HepG2 (cell line): ENCODE data around the gene PLXDC2. TPM values are rescaled to one million over a fixed set of nuclear protein-coding genes. Genes with fewer than 3 reads are reported as not detected.

ENCODE experiments used
- ATAC-seq: fragments of 200-7000 bp; cut with Tn5 transposase; 3 replicates; pipeline ENCODE4 v1.9.1; 2020; ENCODE audit warnings: mild to moderate bottlenecking, moderate library complexity
- Bru-seq: library from RNA; stranded (reverse); fragments of 400-500 nt; gene quantifications from one replicate; lab custom pipeline; 2021; lab: Mats Ljungman, UMichigan
- BruChase-seq, 2 experiments: library from RNA; stranded (reverse); fragments of 400-500 nt; gene quantifications; one replicate each; lab custom pipeline; 2021; lab: Mats Ljungman, UMichigan
- BruUV-seq: library from RNA; stranded (reverse); fragments of 400-500 nt; replicated peaks from 2 replicates; lab custom pipeline; 2021; lab: Mats Ljungman, UMichigan
- CTCF ChIA-PET: fragments of 300-600 bp; formaldehyde crosslinking; extraction: SDS; loops from one replicate; lab custom pipeline; 2021; ENCODE audit warnings: low total read pairs, inconsistent platforms, low intra/inter-chr PET ratio; lab: Yijun Ruan, JAX
- POLR2A ChIA-PET: fragments of 350-600 bp; sonication (Branson Sonifier 250); formaldehyde crosslinking; loops from one replicate; lab custom pipeline; 2020; ENCODE audit warnings: antibody characterized with exemption, inconsistent platforms; lab: Yijun Ruan, JAX
- DNase-seq: peaks from one replicate; pipeline ENCODE4 v3.0.0-alpha.2; 2015; ENCODE audit warnings: low spot score
- FAIRE-seq: peaks from 3 replicates; lab custom pipeline; 2011; peaks lifted over from hg19 to GRCh38; lab: Jason Lieb, UNC
- H2AFZ ChIP-seq: one replicate; pipeline ENCODE4 v1.6.1; 2011; ENCODE audit warnings: low read length, inconsistent platforms
- H3K27ac ChIP-seq: fragments of 300-600 bp; 3 replicates; pipeline ENCODE4 v1.8.0; 2011; ENCODE audit warnings: mixed run types, mild to moderate bottlenecking, mixed read lengths, low read length, inconsistent platforms; ENCODE audit not compliant: insufficient read depth; ENCODE audit errors: extremely low read length
- H3K27me3 ChIP-seq, 2 experiments: fragments of 200-600 bp in 1 of 2; 2 replicates in 1 of 2; 3 replicates in 1 of 2; pipeline versions ENCODE4 v1.6.0 to v1.8.0; 2011; ENCODE audit warnings: low read length in 2 of 2, mild to moderate bottlenecking in 2 of 2, moderate library complexity in 2 of 2, inconsistent platforms in 1 of 2; ENCODE audit not compliant: insufficient read depth in 2 of 2, control insufficient read depth in 1 of 2
- H3K36me3 ChIP-seq, 2 experiments: fragments of 200-600 bp in 1 of 2; replicated peaks in 1 of 2; 2 replicates in 1 of 2; 3 replicates in 1 of 2; pipeline versions ENCODE4 v1.5.1 to v1.8.0; 2011; ENCODE audit warnings: low read length in 2 of 2, inconsistent platforms in 1 of 2; ENCODE audit not compliant: insufficient read depth in 2 of 2, control insufficient read depth in 1 of 2
- H3K4me1 ChIP-seq: 2 replicates; pipeline ENCODE4 v1.5.1; 2012; ENCODE audit warnings: low read length, inconsistent platforms; ENCODE audit not compliant: insufficient read depth
- H3K4me2 ChIP-seq: 2 replicates; pipeline ENCODE4 v1.6.0; 2011; ENCODE audit warnings: low read depth, low read length, inconsistent platforms
- H3K4me3 ChIP-seq, 3 experiments: fragments of 200-600 bp in 1 of 3; sonication (generic), shearing (Covaris generic) in 1 of 3; replicated peaks in 1 of 3; 2 replicates each; pipeline ENCODE4 v1.5.1; 2011 to 2016; ENCODE audit warnings: low read length in 3 of 3, inconsistent platforms in 2 of 3, low read depth in 2 of 3, mild to moderate bottlenecking in 2 of 3, control low read depth in 1 of 3, mixed read lengths in 1 of 3; ENCODE audit not compliant: insufficient read depth in 1 of 3
- H3K79me2 ChIP-seq: one replicate; pipeline ENCODE4 v1.6.1; 2011; ENCODE audit warnings: low read length, inconsistent platforms; ENCODE audit not compliant: insufficient read depth
- H3K9ac ChIP-seq: 2 replicates; pipeline ENCODE4 v1.6.0; 2011; ENCODE audit warnings: mild to moderate bottlenecking, low read depth, low read length, inconsistent platforms; ENCODE audit not compliant: insufficient read depth
- H3K9me3 ChIP-seq: 2 replicates; pipeline ENCODE4 v1.5.1; 2012; ENCODE audit warnings: mild to moderate bottlenecking, low read length
- H4K20me1 ChIP-seq: 2 replicates; pipeline ENCODE4 v1.6.0; 2011; ENCODE audit warnings: inconsistent platforms, mild to moderate bottlenecking, low read length, moderate library complexity; ENCODE audit not compliant: insufficient read depth
- BCL6 ChIP-seq: IDR thresholded peaks from 2 replicates; pipeline ENCODE4 v1.6.1; 2016; ENCODE audit warnings: missing genetic modification reagents, missing compliant biosample characterization
- CREM ChIP-seq, 2 experiments: sonication (generic) in 1 of 2; formaldehyde crosslinking in 1 of 2; IDR thresholded peaks; 2 replicates each; pipeline versions ENCODE4 v1.4.0 to v1.6.1; 2016 to 2020; ENCODE audit warnings: antibody characterized with exemption in 1 of 2, mild to moderate bottlenecking in 1 of 2, missing genetic modification reagents in 1 of 2
- EED ChIP-seq: sonication (generic); formaldehyde crosslinking; IDR thresholded peaks from 2 replicates; pipeline ENCODE4 v1.5.0; 2020; ENCODE audit warnings: mild to moderate bottlenecking, missing genetic modification reagents
- ELF1 ChIP-seq: sonication (generic); formaldehyde crosslinking; IDR thresholded peaks from 2 replicates; pipeline ENCODE4 v1.4.0; 2020; ENCODE audit warnings: missing genetic modification reagents
- JDP2 ChIP-seq: sonication (generic); formaldehyde crosslinking; IDR thresholded peaks from 2 replicates; pipeline ENCODE4 v1.8.1; 2022; ENCODE audit warnings: missing genetic modification reagents, borderline replicate concordance
- MNT ChIP-seq: fragments of 450-650 bp; IDR thresholded peaks from 2 replicates; pipeline ENCODE4 v1.6.1; 2016
- PITX1 ChIP-seq: sonication (generic); formaldehyde crosslinking; IDR thresholded peaks from 2 replicates; pipeline ENCODE4 v1.5.1; 2020; ENCODE audit warnings: mild to moderate bottlenecking, missing genetic modification reagents
- SRF ChIP-seq: IDR thresholded peaks from 2 replicates; pipeline ENCODE4 v1.6.1; 2011; ENCODE audit warnings: mild to moderate bottlenecking, low read depth, low read length, moderate library complexity
- TAF1 ChIP-seq: sonication (generic); formaldehyde crosslinking; IDR thresholded peaks from 2 replicates; pipeline ENCODE4 v1.4.0; 2020; ENCODE audit warnings: missing genetic modification reagents
- ZNF263 ChIP-seq: sonication (generic); formaldehyde crosslinking; IDR thresholded peaks from 2 replicates; pipeline ENCODE4 v1.4.0; 2020; ENCODE audit warnings: missing genetic modification reagents
- ZNF572 ChIP-seq: sonication (generic); formaldehyde crosslinking; IDR thresholded peaks from 2 replicates; pipeline ENCODE4 v1.5.1; 2020; ENCODE audit warnings: mild to moderate bottlenecking, missing genetic modification reagents
- WGBS: methylation state at CpG from one replicate; pipeline ENCODE4 v1.1.6; 2017; ENCODE audit warnings: low lambda C conversion rate; 5-methylcytosine and 5-hydroxymethylcytosine counted together
- in situ Hi-C: cut with HindIII; loops from 2 replicates; pipeline ENCODE4 v1.10.0; 2017; ENCODE audit warnings: low pct_unique_long_range_greater_than_20kb; ENCODE audit not compliant: extremely low pct_ligation_motif_present
- intact Hi-C: fragments of 100-400 bp; cut with micrococcal nuclease; formaldehyde crosslinking; loops from one replicate; pipeline ENCODE4 v1.10.0; 2022; ENCODE audit not compliant: unreplicated experiment
- long read RNA-seq, 2 experiments: library from RNA in 1 of 2; library from polyadenylated mRNA in 1 of 2; stranded (forward) in 1 of 2; unstranded in 1 of 2; transcript quantifications; one replicate each; pipeline ENCODE4 v2.0.0, GENCODE V29; 2019 to 2022
- polyA minus RNA-seq, 3 experiments: library from RNA; depleted of rRNA, polyadenylated mRNA; stranded (reverse); fragments of >200 nt; gene quantifications; 2 replicates each; pipeline ENCODE4 v1.2.3, GENCODE V29; 2011; ENCODE audit warnings: low replicate concordance in 1 of 3
- polyA plus RNA-seq, 8 experiments: library from polyadenylated mRNA; depleted of rRNA in 3 of 8; stranded (reverse) in 7 of 8; unstranded in 1 of 8; fragments of >200 nt; fragmentation: Illumina TruSeq in 4 of 8; extraction: Trizol in 4 of 8; gene quantifications; 2 replicates each; pipeline versions ENCODE4 v1.2.1 to v1.2.3, GENCODE V29; 2011 to 2016; ENCODE audit warnings: low read depth in 4 of 8, missing spikeins in 1 of 8, mixed read lengths in 1 of 8; ENCODE audit not compliant: insufficient read depth in 1 of 8
- total RNA-seq, 5 experiments: library from RNA; depleted of rRNA; stranded (reverse); fragments of >200 nt; fragmentation: Illumina TruSeq; extraction: Trizol; gene quantifications; 2 replicates each; pipeline ENCODE4 v1.2.3, GENCODE V29; 2016; ENCODE audit warnings: low read depth in 1 of 5
- TF ChIP-seq, protein P1 (sequence below): sonication (generic); formaldehyde crosslinking; IDR thresholded peaks from 2 replicates; pipeline ENCODE4 v1.8.1; 2023; ENCODE audit warnings: missing genetic modification reagents, inconsistent platforms, borderline replicate concordance
- TF ChIP-seq, protein P2 (sequence below): sonication (generic); formaldehyde crosslinking; IDR thresholded peaks from 2 replicates; pipeline ENCODE4 v1.4.0; 2020; ENCODE audit warnings: missing genetic modification reagents

Gene PLXDC2
- total RNA-seq (2016; rRNA removed; fragmentation: Illumina TruSeq; extraction: Trizol) (1.7 and 2.1 TPM in 2 replicates), polyA plus RNA-seq (2011; rRNA removed) (2.4 and 2.8 TPM in 2 replicates), polyA minus RNA-seq (2011; rRNA and poly(A)+ RNA removed; ENCODE audit: low replicate concordance) (0.05 and 5.6 TPM in 2 replicates), Bru-seq, nascent RNA (percentile 66 among the genes with signal in this experiment), BruChase-seq, experiment 1, labeled RNA remaining after a 6-hour chase (percentile 62 among the genes with signal in this experiment), BruChase-seq, experiment 2, labeled RNA remaining after a 2-hour chase (percentile 65 among the genes with signal in this experiment)
- 1.7 and 1.8 TPM in 2 replicates for total RNA-seq (2016; cell fraction: cytosol; rRNA removed; fragmentation: Illumina TruSeq; extraction: Trizol; ENCODE audit: low read depth)
- total RNA-seq (2016; cell fraction: insoluble cytoplasmic fraction; rRNA removed; fragmentation: Illumina TruSeq; extraction: Trizol), result 1.5 and 1.8 TPM in 2 replicates
- total RNA-seq (2016; cell fraction: membrane; rRNA removed; fragmentation: Illumina TruSeq; extraction: Trizol), result 1.4 and 1.6 TPM in 2 replicates
- 4.5 and 4.6 TPM in 2 replicates for total RNA-seq (2016; cell fraction: nucleus; rRNA removed; fragmentation: Illumina TruSeq; extraction: Trizol)
- polyA plus RNA-seq (2011; cell fraction: cytosol; rRNA removed), result 1.1 and 2.2 TPM in 2 replicates
- polyA plus RNA-seq (2011; cell fraction: nucleus; rRNA removed), result 3.3 and 4.0 TPM in 2 replicates
- 1.4 and 1.8 TPM in 2 replicates for polyA plus RNA-seq (2012)
- 0.11 and 0.20 TPM in 2 replicates for polyA plus RNA-seq (2016; cell fraction: cytosol; fragmentation: Illumina TruSeq; extraction: Trizol; ENCODE audit: low read depth)
- 0.60 and 1.0 TPM in 2 replicates for polyA plus RNA-seq (2016; cell fraction: insoluble cytoplasmic fraction; fragmentation: Illumina TruSeq; extraction: Trizol; ENCODE audit: low read depth)
- polyA plus RNA-seq (2016; cell fraction: membrane; fragmentation: Illumina TruSeq; extraction: Trizol; ENCODE audit: low read depth), result 0.44 and 0.47 TPM in 2 replicates
- 1.1 and 2.2 TPM in 2 replicates for polyA plus RNA-seq (2016; cell fraction: nucleus; fragmentation: Illumina TruSeq; extraction: Trizol; ENCODE audit: insufficient read depth, low read depth)
- 1.2 and 1.9 TPM in 2 replicates for polyA minus RNA-seq (2011; cell fraction: cytosol; rRNA and poly(A)+ RNA removed)
- polyA minus RNA-seq (2011; cell fraction: nucleus; rRNA and poly(A)+ RNA removed), result 16.4 and 22.1 TPM in 2 replicates
- long read RNA-seq, experiment 1, result 0 reads
- long read RNA-seq, experiment 2, partial matches to known transcripts, result 1 of 5 reads
- long read RNA-seq, experiment 2, other reads (novel, unspliced or antisense), result 4 of 5 reads

DNA sequence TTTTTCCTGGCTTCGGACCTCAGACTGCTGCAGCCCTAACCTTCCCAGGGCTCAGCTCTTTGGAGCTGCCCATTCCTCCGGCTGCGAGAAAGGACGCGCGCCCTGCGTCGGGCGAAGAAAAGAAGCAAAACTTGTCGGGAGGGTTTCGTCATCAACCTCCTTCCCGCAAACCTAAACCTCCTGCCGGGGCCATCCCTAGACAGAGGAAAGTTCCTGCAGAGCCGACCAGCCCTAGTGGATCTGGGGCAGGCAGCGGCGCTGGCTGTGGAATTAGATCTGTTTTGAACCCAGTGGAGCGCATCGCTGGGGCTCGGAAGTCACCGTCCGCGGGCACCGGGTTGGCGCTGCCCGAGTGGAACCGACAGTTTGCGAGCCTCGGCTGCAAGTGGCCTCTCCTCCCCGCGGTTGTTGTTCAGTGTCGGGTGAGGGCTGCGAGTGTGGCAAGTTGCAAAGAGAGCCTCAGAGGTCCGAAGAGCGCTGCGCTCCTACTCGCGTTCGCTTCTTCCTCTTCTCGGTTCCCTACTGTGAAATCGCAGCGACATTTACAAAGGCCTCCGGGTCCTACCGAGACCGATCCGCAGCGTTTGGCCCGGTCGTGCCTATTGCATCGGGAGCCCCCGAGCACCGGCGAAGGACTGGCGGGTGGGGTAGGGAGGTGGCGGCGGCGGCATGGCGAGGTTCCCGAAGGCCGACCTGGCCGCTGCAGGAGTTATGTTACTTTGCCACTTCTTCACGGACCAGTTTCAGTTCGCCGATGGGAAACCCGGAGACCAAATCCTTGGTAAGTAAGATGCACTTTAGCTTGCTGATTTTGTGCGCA, at the start of gene PLXDC2:
TSS of gene PLXDC2 (plus strand) at position 22 of the 820 bp plus-strand sequence.
- Histone ChIP-seq H3K9me3 (no peaks in the 10 kb centered on the region), H3K4me3 (peak within 1 kb of the TSS; percentile 41 to 64 (median 55)), H3K4me2 (peak within 1 kb of the TSS; percentile 65), H4K20me1 (peaks cover 3% of the 10 kb centered on the region; the same call in 1 of the 2 replicates), H2AFZ (no peak within 1 kb of the TSS), H3K79me2 (no peaks in the 10 kb centered on the region), H3K36me3 (no peaks in the 10 kb centered on the region), H3K27me3 (peaks cover 3 to 25% of the 10 kb centered on the region in 2 experiments; a peak in 3 of 5 replicates), H3K27ac (no peak within 1 kb of the TSS), H3K4me1 (peaks cover 11% of the 10 kb centered on the region; the same call in 1 of the 2 replicates), H3K9ac (no peak within 1 kb of the TSS)
- intact Hi-C loops, result loop anchor here (5.0 kb wide), 1 partner anchor 951 kb away; no protein-coding TSS in a partner anchor
- ATAC-seq (peak; percentile 65), DNase-seq (no peak), FAIRE-seq (no peak)
- ChIA-PET CTCF (no interaction called here), POLR2A (no interaction called here)
- 12% methylated on average over 39 of the region's 65 CpGs for WGBS
- in situ Hi-C loops, result no loop called here
- no TSS peak for BruUV-seq
- no peak for TF ChIP-seq SRF
- no peak for TF ChIP-seq ELF1 (CRISPR knock-in tag)
- no peak for TF ChIP-seq BCL6 (CRISPR knock-in tag)
- no peak for TF ChIP-seq MNT
- TF ChIP-seq JDP2 (CRISPR knock-in tag), result no peak
- no peak for TF ChIP-seq TAF1 (CRISPR knock-in tag)
- TF ChIP-seq, protein P1, sequence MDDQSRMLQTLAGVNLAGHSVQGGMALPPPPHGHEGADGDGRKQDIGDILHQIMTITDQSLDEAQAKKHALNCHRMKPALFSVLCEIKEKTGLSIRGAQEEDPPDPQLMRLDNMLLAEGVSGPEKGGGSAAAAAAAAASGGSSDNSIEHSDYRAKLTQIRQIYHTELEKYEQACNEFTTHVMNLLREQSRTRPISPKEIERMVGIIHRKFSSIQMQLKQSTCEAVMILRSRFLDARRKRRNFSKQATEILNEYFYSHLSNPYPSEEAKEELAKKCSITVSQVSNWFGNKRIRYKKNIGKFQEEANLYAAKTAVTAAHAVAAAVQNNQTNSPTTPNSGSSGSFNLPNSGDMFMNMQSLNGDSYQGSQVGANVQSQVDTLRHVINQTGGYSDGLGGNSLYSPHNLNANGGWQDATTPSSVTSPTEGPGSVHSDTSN (CRISPR knock-in tag), result no peak
- TF ChIP-seq EED (CRISPR knock-in tag), result 0 out of 2 replicates have a peak, but pooled peaks have one; percentile 35
- TF ChIP-seq CREM (IDR thresholded peaks at IDR 0.05), result no peak
- TF ChIP-seq CREM (CRISPR knock-in tag; IDR thresholded peaks at IDR 0.05), result no peak
- TF ChIP-seq, protein P2, sequence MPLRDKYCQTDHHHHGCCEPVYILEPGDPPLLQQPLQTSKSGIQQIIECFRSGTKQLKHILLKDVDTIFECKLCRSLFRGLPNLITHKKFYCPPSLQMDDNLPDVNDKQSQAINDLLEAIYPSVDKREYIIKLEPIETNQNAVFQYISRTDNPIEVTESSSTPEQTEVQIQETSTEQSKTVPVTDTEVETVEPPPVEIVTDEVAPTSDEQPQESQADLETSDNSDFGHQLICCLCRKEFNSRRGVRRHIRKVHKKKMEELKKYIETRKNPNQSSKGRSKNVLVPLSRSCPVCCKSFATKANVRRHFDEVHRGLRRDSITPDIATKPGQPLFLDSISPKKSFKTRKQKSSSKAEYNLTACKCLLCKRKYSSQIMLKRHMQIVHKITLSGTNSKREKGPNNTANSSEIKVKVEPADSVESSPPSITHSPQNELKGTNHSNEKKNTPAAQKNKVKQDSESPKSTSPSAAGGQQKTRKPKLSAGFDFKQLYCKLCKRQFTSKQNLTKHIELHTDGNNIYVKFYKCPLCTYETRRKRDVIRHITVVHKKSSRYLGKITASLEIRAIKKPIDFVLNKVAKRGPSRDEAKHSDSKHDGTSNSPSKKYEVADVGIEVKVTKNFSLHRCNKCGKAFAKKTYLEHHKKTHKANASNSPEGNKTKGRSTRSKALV (CRISPR knock-in tag), result peak; percentile 91; the same call in 1 of the 2 replicates
- TF ChIP-seq ZNF263 (CRISPR knock-in tag), result peak; percentile 13; the same call in 1 of the 2 replicates
- TF ChIP-seq PITX1 (CRISPR knock-in tag), result no peak
- TF ChIP-seq ZNF572 (CRISPR knock-in tag), result no peak
